HG03097 (cell line): ENCODE data around the gene VAMP8.
"Not testable (repeated sequence)": the region's sequence is repeated elsewhere in the genome, so short reads cannot be mapped to it uniquely, and the experiment has no call there.

Experiments used
- ATAC-seq: cut with Tn5 transposase; IDR thresholded peaks from one replicate; pipeline ENCODE4 v1.9.1; 2021; ENCODE audit not compliant: unreplicated experiment, low FRiP score

Gene VAMP8

DNA sequence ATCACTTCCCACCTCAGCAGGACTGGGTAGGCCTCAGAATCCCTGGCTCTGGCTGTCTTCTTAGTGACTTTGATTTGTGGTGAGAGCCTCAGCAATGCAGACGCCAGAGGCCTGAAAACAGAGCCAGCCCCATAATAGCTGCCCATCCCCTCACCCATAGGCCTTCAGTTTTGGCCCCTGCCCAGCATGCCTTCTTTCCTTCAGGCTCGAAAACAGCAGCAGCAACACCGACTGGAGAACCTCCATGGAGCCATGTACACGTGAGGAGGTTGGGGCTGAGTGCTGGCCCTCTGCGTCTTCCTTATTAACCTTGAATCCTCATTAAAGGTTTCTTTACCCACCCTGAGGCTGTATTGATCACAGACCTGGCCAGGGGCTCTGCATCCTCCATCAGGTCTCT is 19.9 kb downstream of the VAMP8 start:
- no peak for ATAC-seq

DNA sequence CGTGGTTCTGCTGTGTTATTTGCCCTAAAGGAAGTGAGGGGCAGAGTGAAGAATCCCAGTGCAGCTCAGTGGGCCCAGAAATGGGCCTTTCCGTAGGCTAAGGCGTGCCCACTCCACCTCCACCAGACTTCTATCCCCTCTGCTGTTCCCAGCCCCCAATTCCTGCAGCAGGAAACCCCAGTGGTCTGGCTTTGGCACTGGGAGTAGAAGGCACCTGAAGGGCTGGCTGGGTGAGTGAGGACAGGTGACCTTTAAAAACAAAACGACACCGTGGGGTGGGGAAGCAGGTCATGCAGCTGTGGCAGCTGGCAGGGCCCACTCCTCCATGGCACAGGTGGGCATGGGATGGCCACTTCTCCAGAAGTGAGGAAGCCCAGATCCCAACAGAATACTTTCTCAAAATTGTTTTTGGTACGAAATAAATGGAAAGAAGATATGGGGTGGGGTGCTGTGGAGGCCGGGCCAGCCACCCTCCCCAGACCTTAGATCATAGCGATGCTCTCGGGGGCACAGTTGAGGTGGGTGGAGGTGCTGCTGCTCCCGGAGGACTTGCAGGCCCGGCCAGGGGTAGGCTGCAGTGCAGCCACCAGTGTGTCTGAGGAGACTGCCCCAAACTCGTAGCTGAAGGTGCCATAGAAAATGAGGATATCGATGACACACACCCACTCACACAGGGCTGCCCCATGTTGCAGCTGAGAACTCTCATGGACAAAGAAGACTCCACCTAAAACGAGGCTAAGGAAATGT is 21.4 kb downstream of the VAMP8 start:
- ATAC-seq, result no peak

DNA sequence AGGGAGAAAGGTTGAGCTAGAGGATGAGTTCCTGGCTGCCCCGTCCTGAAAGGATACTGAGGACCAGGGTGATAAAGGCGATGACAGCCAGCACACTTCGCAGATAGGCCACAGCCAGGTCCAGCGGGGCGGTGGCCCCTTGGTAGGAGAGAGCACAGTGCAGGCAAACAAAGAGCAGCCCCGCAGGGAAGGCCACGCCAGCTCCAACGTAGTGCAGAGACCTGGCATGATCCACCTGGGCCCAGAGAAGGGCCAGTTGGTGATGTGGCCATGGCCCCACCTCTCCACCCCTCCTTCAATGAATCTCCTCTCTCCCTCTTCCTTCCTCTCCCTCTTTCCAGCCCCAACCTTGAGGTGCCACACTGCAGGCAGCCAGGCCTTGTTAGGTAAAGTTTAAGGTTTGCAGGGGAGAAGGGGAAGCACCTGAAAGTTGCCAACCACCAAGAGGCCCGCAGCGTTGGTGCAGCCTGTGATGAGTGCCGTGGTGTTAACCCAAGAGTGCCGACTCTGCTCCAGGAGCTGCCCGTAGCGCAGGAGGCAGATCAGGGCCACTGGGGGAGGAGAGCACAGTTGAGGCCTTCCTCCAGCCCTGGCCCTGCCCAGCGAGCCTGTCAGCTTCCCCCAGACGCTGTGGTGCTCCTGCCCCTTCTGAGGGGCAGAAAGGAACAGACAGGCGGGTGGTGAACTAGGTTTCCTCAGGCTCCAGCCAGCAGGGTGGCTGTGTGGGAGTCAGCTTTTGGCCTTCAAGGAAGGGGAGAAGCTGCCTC is 22.3 kb downstream of the VAMP8 start:
- ATAC-seq, result no peak

- no peak for ATAC-seq
Measured at GRCh38 chr2:85600235-85600575, 22.8 kb downstream of the VAMP8 start.

DNA sequence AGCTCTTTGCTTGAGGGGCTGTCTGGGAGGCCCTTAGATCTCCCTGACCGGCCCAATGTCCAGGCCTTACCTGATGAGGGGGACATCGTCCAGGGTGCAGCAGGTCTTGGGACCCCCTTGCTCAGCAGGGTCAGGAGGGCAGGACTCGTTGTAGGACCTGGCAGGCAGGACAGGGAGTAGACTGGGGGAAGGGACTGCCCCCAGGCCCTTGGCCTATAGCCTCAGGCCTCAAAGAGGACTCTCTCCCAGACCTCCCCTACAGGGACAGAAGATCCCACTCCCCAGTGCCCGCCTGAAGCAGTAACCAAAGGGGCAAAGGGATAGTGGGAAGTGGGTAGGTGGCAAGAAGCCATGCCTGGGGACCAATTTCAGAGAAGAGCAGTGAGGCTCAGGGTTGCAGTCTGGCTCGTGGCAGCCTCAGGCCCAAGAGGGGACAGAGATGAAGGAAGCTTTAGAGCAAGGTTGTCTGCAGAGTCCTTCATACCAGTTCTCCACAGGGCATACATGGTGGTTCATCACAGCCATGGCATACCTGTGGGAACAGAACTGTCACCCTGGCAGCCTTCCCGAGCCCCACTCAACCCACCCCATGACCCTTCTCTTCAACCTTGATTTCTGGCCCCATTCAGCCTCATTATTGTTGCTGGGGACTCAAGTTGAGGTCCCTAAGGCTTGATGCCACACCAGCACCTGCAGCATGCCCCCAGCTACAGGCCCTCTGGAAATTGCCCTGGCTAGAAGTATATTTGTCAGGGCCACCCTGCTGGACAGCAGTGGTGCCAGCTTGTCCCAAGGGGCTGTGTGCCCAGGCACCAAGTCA is 23.8 kb downstream of the VAMP8 start:
- no peak for ATAC-seq

- peak; percentile 28 for ATAC-seq
Measured at GRCh38 chr2:85601771-85602475, 24.5 kb downstream of the VAMP8 start.

- ATAC-seq, result peak; percentile 88
Measured at GRCh38 chr2:85602476-85603234, 25.3 kb downstream of the VAMP8 start, which contains the start of gene TMEM150A. Gene TMEM150A, minus strand, starts transcription at chr2:85602698. Its CDS starts 750 bp downstream, at chr2:85601948.

DNA sequence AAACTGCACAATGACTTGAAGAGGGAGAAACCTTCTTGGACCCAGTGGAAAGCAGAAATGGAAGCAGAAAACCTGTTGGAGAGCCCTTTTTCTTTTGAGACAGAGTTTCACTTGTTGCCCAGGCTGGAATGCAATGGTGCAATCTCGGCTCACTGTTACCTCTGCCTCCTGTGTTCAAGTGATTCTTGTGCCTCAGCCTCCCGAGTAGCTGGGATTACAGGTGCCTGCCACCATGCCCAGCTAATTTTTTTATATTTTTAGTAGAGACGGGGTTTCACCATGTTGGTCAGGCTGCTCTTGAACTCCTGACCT is 26.7 kb downstream of the VAMP8 start:
- not testable (repeated sequence) for ATAC-seq

- no peak for ATAC-seq
Measured at GRCh38 chr2:85604568-85605339, 27.4 kb downstream of the VAMP8 start.

GRCh38 chr2:85605406-85606115 is 28.2 kb downstream of the VAMP8 start:
- ATAC-seq, result no peak

DNA sequence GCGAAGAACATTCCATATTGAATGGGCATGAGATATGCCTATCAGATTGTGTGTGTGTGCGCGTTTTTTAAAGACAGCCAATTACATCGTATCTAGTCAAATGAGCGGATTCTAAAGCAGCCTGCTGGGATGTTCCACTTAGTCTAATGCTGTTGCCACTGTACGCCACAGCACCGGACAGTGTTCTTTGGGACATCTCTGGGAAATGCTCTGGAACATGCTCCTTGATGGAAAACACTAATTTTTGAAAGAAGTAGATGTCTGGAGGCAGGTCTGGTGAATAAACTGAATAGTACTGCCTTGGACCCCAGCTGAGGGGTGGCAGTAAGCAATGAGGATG is 28.7 kb downstream of the VAMP8 start:
- ATAC-seq, result no peak

DNA sequence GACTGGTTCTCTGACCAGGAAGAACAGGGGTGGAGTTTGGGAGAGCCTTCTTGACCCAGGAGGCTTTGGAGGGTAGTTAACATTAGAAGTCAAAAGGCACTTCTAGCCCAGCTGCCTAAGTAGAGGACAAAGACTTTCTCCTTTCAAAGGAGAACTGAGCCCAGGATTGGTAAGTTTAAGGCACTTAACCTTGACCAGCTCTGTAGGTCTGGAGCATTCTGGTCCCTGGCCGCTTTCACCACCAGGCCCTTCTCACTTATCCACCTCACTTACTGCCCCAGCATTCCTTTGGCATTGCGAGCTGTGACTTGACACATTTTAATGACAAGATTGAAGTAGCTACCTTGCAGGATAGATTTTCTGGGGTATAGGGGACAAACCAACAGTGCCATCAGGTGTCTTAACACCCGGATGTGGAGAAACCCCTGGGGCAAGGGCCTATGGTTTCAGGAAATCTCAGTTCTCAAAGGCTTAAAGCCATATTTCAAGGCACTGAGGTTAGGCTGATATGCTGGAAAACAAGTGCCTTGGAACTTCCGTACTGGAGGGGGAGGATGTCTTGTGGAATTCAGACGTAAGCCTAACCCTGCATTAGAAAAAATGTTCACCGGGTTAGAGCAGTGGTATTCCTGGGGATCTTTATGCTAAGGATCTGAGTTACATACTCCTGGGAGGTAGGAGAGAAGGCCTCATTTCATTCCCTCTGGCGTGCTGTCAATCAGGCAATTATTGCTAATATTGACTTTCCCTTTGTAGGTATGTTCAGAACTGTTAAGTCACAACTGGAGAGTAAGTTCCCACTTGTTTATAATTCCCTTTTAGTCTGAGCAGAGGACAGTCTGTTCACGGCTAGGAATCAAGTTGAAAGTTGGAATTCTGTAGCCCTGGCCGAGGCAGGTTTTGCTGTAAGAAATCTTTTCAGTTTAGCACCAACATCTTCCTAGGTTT is 30.2 kb downstream of the VAMP8 start:
- ATAC-seq, result no peak

DNA sequence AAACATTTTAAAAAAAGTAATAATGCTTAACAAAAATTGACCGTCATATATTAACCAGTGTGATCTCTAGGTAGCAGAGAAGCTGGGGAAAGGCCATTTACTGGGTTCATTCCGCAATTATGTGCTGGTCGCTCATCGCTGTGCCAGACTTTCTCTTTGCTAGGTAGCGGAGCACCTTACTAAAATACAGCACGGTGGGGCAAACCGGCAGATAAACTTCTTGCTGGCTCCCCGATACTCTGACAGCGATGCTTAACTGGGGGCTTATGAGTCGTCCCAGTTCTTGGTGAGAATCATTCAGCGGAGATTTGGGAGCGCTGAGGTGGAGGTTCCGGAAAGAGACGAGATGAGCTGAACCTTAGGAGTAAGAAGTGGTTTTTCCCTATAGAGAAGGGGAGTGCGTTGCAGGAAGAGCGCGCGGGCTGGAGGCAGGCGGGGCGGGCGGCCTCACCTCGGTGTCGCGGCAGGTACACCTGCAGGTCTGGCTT is 33.9 kb downstream of the VAMP8 start:
- no peak for ATAC-seq

- peak; percentile 61 for ATAC-seq
Measured at GRCh38 chr2:85611705-85612587, 34.6 kb downstream of the VAMP8 start, which contains the start of gene C2orf68. Gene C2orf68, minus strand, starts transcription at chr2:85612066. Its CDS starts 82 bp downstream, at chr2:85611984.

- no peak for ATAC-seq
Measured at GRCh38 chr2:85613717-85614515, 36.5 kb downstream of the VAMP8 start.

DNA sequence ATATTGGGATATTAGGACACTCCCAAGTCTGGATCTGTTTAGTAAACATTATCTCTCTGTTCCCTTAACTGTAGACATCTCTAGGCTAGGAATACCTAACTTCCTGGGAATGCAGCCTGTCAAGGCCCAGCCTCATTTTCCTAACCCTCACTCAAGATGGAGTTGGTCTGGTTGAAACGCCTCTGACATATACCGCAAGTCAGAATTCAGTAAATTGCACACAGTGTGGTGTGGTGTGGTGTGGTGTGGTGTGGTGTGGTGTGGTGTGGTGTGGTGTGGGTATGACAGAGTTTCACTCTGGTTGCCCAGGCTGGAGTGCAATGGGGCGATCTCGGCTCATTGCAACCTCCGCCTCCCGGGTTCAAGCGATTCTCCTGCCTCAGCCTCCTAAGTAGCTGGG is 37.4 kb downstream of the VAMP8 start:
- ATAC-seq, result not testable (repeated sequence)
